Measurements from ENCODE around the gene CCL21.
"Not testable (repeated sequence)": the region's sequence is repeated elsewhere in the genome, so short reads cannot be mapped to it uniquely, and the experiment has no call there.

Gene CCL21

GRCh38 chr9:34710023-34710422, at the start of gene CCL21:
CCL21 (minus strand) TSS chr9:34710136; CDS start chr9:34710066, 70 bp downstream.
- in situ Hi-C loops (cut with MboI; ENCODE audit: low sequenced_read_pairs): no loop called here

- in situ Hi-C loops (cut with MboI; ENCODE audit: low sequenced_read_pairs): no loop called here
Measured at GRCh38 chr9:34759432-34760134, 49.6 kb upstream of the CCL21 start.

- in situ Hi-C loops (cut with MboI; ENCODE audit: low sequenced_read_pairs): not testable (repeated sequence)
Measured at GRCh38 chr9:34750320-34750719, 40.4 kb upstream of the CCL21 start.

GRCh38 chr9:34746526-34746925, 36.6 kb upstream of the CCL21 start:
- in situ Hi-C loops (cut with MboI; ENCODE audit: low sequenced_read_pairs): no loop called here

GRCh38 chr9:34744295-34745221, 34.6 kb upstream of the CCL21 start:
- in situ Hi-C loops (cut with MboI; ENCODE audit: low sequenced_read_pairs): no loop called here

- in situ Hi-C loops (cut with MboI; ENCODE audit: low sequenced_read_pairs): no loop called here
Measured at GRCh38 chr9:34742710-34743109, 32.8 kb upstream of the CCL21 start.

GRCh38 chr9:34741628-34742027, 31.7 kb upstream of the CCL21 start:
- in situ Hi-C loops (cut with MboI; ENCODE audit: low sequenced_read_pairs): no loop called here

GRCh38 chr9:34740176-34740575, 30.2 kb upstream of the CCL21 start:
- in situ Hi-C loops (cut with MboI; ENCODE audit: low sequenced_read_pairs): not testable (repeated sequence)

- in situ Hi-C loops (cut with MboI; ENCODE audit: low sequenced_read_pairs): no loop called here
Measured at GRCh38 chr9:34737677-34738260, 27.8 kb upstream of the CCL21 start.

GRCh38 chr9:34734720-34735119, 24.8 kb upstream of the CCL21 start:
- in situ Hi-C loops (cut with MboI; ENCODE audit: low sequenced_read_pairs): no loop called here

GRCh38 chr9:34732886-34733285, 22.9 kb upstream of the CCL21 start:
- in situ Hi-C loops (cut with MboI; ENCODE audit: low sequenced_read_pairs): no loop called here

GRCh38 chr9:34732478-34732877, 22.5 kb upstream of the CCL21 start:
- in situ Hi-C loops (cut with MboI; ENCODE audit: low sequenced_read_pairs): no loop called here

GRCh38 chr9:34723141-34723540, 13.2 kb upstream of the CCL21 start:
- in situ Hi-C loops (cut with MboI; ENCODE audit: low sequenced_read_pairs): no loop called here

GRCh38 chr9:34719769-34720025, 9.8 kb upstream of the CCL21 start:
- in situ Hi-C loops (cut with MboI; ENCODE audit: low sequenced_read_pairs): not testable (repeated sequence)

GRCh38 chr9:34719021-34719768, 9.3 kb upstream of the CCL21 start:
- in situ Hi-C loops (cut with MboI; ENCODE audit: low sequenced_read_pairs): no loop called here

GRCh38 chr9:34717996-34718614, 8.2 kb upstream of the CCL21 start:
- in situ Hi-C loops (cut with MboI; ENCODE audit: low sequenced_read_pairs): no loop called here

GRCh38 chr9:34716711-34717110, 6.8 kb upstream of the CCL21 start:
- in situ Hi-C loops (cut with MboI; ENCODE audit: low sequenced_read_pairs): no loop called here

- in situ Hi-C loops (cut with MboI; ENCODE audit: low sequenced_read_pairs): no loop called here
Measured at GRCh38 chr9:34715639-34716215, 5.8 kb upstream of the CCL21 start.

GRCh38 chr9:34714007-34714406, 4.1 kb upstream of the CCL21 start:
- in situ Hi-C loops (cut with MboI; ENCODE audit: low sequenced_read_pairs): no loop called here

GRCh38 chr9:34712140-34712539, 2.2 kb upstream of the CCL21 start:
- in situ Hi-C loops (cut with MboI; ENCODE audit: low sequenced_read_pairs): no loop called here
